ENCODE data around the gene CARD14.
"Not testable (repeated sequence)": the region's sequence is repeated elsewhere in the genome, so short reads cannot be mapped to it uniquely, and the experiment has no call there.

Gene CARD14

GRCh38 chr17:80151333-80151732 lies 18.5 kb upstream of the CARD14 start:
- DNase-seq: peak; percentile 14

- no peak for DNase-seq
Measured at GRCh38 chr17:80152081-80152702, 17.6 kb upstream of the CARD14 start.

GRCh38 chr17:80153004-80153403 lies 16.8 kb upstream of the CARD14 start:
- no peak for DNase-seq

- no peak for DNase-seq
Measured at GRCh38 chr17:80154166-80154565, 15.7 kb upstream of the CARD14 start.

- DNase-seq: not testable (repeated sequence)
Measured at GRCh38 chr17:80155600-80155999, 14.2 kb upstream of the CARD14 start.

- no peak for DNase-seq
Measured at GRCh38 chr17:80158846-80159245, 11.0 kb upstream of the CARD14 start.

- DNase-seq: no peak
Measured at GRCh38 chr17:80160536-80160935, 9.3 kb upstream of the CARD14 start.

- DNase-seq: no peak
Measured at GRCh38 chr17:80163336-80163735, 6.5 kb upstream of the CARD14 start.

GRCh38 chr17:80164185-80164584 lies 5.6 kb upstream of the CARD14 start:
- no peak for DNase-seq

- no peak for DNase-seq
Measured at GRCh38 chr17:80166446-80166845, 3.4 kb upstream of the CARD14 start.

- no peak for DNase-seq
Measured at GRCh38 chr17:80168371-80168770, 1.5 kb upstream of the CARD14 start.

GRCh38 chr17:80169107-80169506 lies 723 bp upstream of the CARD14 start:
- DNase-seq: no peak

- DNase-seq: no peak
Measured at GRCh38 chr17:80171681-80172080, 1.9 kb downstream of the CARD14 start.

GRCh38 chr17:80173126-80173525 lies 3.3 kb downstream of the CARD14 start:
- DNase-seq: no peak

- no peak for DNase-seq
Measured at GRCh38 chr17:80173916-80174315, 4.1 kb downstream of the CARD14 start.

- DNase-seq: no peak
Measured at GRCh38 chr17:80176757-80177156, 6.9 kb downstream of the CARD14 start.

- no peak for DNase-seq
Measured at GRCh38 chr17:80177986-80178595, 8.3 kb downstream of the CARD14 start.

- DNase-seq: no peak
Measured at GRCh38 chr17:80180192-80180591, 10.4 kb downstream of the CARD14 start.

GRCh38 chr17:80181431-80181830 lies 11.6 kb downstream of the CARD14 start:
- DNase-seq: no peak

GRCh38 chr17:80182118-80182844 lies 12.5 kb downstream of the CARD14 start:
- no peak for DNase-seq

- no peak for DNase-seq
Measured at GRCh38 chr17:80182845-80183223, 13.0 kb downstream of the CARD14 start.

- no peak for DNase-seq
Measured at GRCh38 chr17:80183581-80184422, 14.0 kb downstream of the CARD14 start.

- no peak for DNase-seq
Measured at GRCh38 chr17:80184423-80184714, 14.5 kb downstream of the CARD14 start.

- DNase-seq: no peak
Measured at GRCh38 chr17:80185968-80186367, 16.1 kb downstream of the CARD14 start.
